Endothelial cell of umbilical vein (primary cell): Measurements from ENCODE around the gene CPSF4. TPM values are rescaled to one million over a fixed set of nuclear protein-coding genes. Genes with fewer than 3 reads are reported as not detected.

Experiments used
- BruUV-seq: library from RNA; stranded (reverse); fragments of 400-500 nt; replicated peaks from 2 replicates; lab custom pipeline; 2021; lab: Mats Ljungman, UMichigan
- CTCF ChIA-PET: fragments of 300-600, 350-600 bp; sonication (Branson Sonifier 250); formaldehyde crosslinking; loops from one replicate; lab custom pipeline; 2021; ENCODE audit warnings: antibody characterized with exemption, inconsistent platforms; lab: Charles Lee
- POLR2A ChIA-PET: fragments of 300-600, 350-600 bp; sonication (Branson Sonifier 250); formaldehyde crosslinking; loops from one replicate; lab custom pipeline; 2021; ENCODE audit warnings: antibody characterized with exemption, inconsistent platforms; lab: Charles Lee
- DNase-seq: peaks from one replicate; pipeline ENCODE4 v3.0.0-alpha.2; 2011; ENCODE audit warnings: low read depth, low spot score
- FAIRE-seq: peaks from 2 replicates; lab custom pipeline; 2011; peaks lifted over from hg19 to GRCh38; lab: Jason Lieb, UNC
- H2AFZ ChIP-seq: 2 replicates; pipeline ENCODE4 v1.6.0; 2012; ENCODE audit warnings: low read depth, low read length, control low read depth, inconsistent platforms
- H3K27ac ChIP-seq: 2 replicates; pipeline ENCODE4 v1.5.1; 2011; ENCODE audit warnings: low read depth, mild to moderate bottlenecking, control low read depth, low read length, moderate library complexity; ENCODE audit not compliant: insufficient read depth
- H3K27me3 ChIP-seq, 2 experiments: 2 replicates each; pipeline versions ENCODE4 v1.6.0 to v1.6.1; 2011; ENCODE audit warnings: low read length in 2 of 2, mixed read lengths in 1 of 2; ENCODE audit not compliant: control insufficient read depth in 2 of 2, insufficient read depth in 2 of 2
- H3K36me3 ChIP-seq, 2 experiments: 2 replicates in 1 of 2; 3 replicates in 1 of 2; pipeline ENCODE4 v1.5.1; 2011; ENCODE audit warnings: low read length in 2 of 2, mild to moderate bottlenecking in 1 of 2, moderate library complexity in 1 of 2; ENCODE audit not compliant: control insufficient read depth in 2 of 2, insufficient read depth in 2 of 2; ENCODE audit errors: extremely low read depth in 1 of 2
- H3K4me1 ChIP-seq: 3 replicates; pipeline ENCODE4 v1.5.1; 2011; ENCODE audit warnings: mild to moderate bottlenecking, low read length; ENCODE audit not compliant: control insufficient read depth, insufficient read depth; ENCODE audit errors: extremely low read depth
- H3K4me2 ChIP-seq: 2 replicates; pipeline ENCODE4 v1.6.1; 2011; ENCODE audit warnings: low read length, control low read depth, mixed read lengths; ENCODE audit not compliant: insufficient read depth
- H3K4me3 ChIP-seq, 3 experiments: fragments of 200-600 bp in 1 of 3; sonication (generic), shearing (Covaris generic) in 1 of 3; replicated peaks in 1 of 3; 2 replicates each; pipeline ENCODE4 v1.5.1; 2011 to 2016; ENCODE audit warnings: control low read depth in 3 of 3, low read length in 3 of 3, mild to moderate bottlenecking in 2 of 3, inconsistent platforms in 1 of 3, low read depth in 1 of 3, moderate library complexity in 1 of 3; ENCODE audit not compliant: insufficient read depth in 1 of 3
- H3K79me2 ChIP-seq: 2 replicates; pipeline ENCODE4 v1.6.0; 2012; ENCODE audit warnings: low read length, inconsistent platforms; ENCODE audit not compliant: control insufficient read depth, insufficient read depth
- H3K9ac ChIP-seq: replicated peaks from 2 replicates; pipeline ENCODE3; 2011; ENCODE audit warnings: low read length, control low read depth; ENCODE audit not compliant: insufficient read depth; ENCODE audit errors: extremely low read depth
- H3K9me1 ChIP-seq: replicated peaks from 3 replicates; pipeline ENCODE4 v1.6.0; 2011; ENCODE audit warnings: mild to moderate bottlenecking, low read length; ENCODE audit not compliant: control insufficient read depth, insufficient read depth; ENCODE audit errors: extremely low read depth
- H3K9me3 ChIP-seq: replicated peaks from 2 replicates; pipeline ENCODE4 v1.5.1; 2012; ENCODE audit warnings: low read length, inconsistent platforms; ENCODE audit not compliant: control insufficient read depth, insufficient read depth
- H4K20me1 ChIP-seq: replicated peaks from 2 replicates; pipeline ENCODE3; 2011; ENCODE audit warnings: mild to moderate bottlenecking, low read length; ENCODE audit not compliant: control insufficient read depth, insufficient read depth; ENCODE audit errors: extremely low read depth
- CTCF ChIP-seq, 2 donors: IDR thresholded peaks; 1 replicate in 1 of 2; 2 replicates in 1 of 2; pipeline ENCODE4 v1.5.1; 2011; ENCODE audit warnings: low read length in 2 of 2, mild to moderate bottlenecking in 2 of 2, moderate library complexity in 2 of 2, control low read depth in 1 of 2, inconsistent platforms in 1 of 2, low read depth in 1 of 2; ENCODE audit not compliant: insufficient read depth in 1 of 2; ENCODE audit errors: extremely low read depth in 1 of 2
- EZH2 ChIP-seq: IDR thresholded peaks from 2 replicates; pipeline ENCODE4 v1.6.1; 2012; ENCODE audit warnings: borderline replicate concordance, low read depth, mild to moderate bottlenecking, moderate library complexity, low read length, inconsistent platforms; ENCODE audit not compliant: severe bottlenecking
- FOS ChIP-seq: IDR thresholded peaks from 2 replicates; pipeline ENCODE4 v1.6.1; 2011; ENCODE audit warnings: mild to moderate bottlenecking, low read length, moderate library complexity, borderline replicate concordance; ENCODE audit not compliant: insufficient read depth
- MAX ChIP-seq: IDR thresholded peaks from 2 replicates; pipeline ENCODE4 v1.6.1; 2011; ENCODE audit not compliant: insufficient read depth, insufficient read length
- POLR2A ChIP-seq: IDR thresholded peaks from 2 replicates; pipeline ENCODE4 v1.6.1; 2012; ENCODE audit warnings: low read depth, mild to moderate bottlenecking, control low read depth, low read length
- POLR2AphosphoS5 ChIP-seq: IDR thresholded peaks from 2 replicates; pipeline ENCODE4 v1.6.1; 2012; ENCODE audit warnings: low read depth, mild to moderate bottlenecking, control low read depth, low read length, moderate library complexity; ENCODE audit not compliant: insufficient read depth
- dilution Hi-C: fragments of 300-500 bp; cut with MboI; formaldehyde crosslinking; loops from one replicate; pipeline ENCODE4 v1.15.0; 2019; ENCODE audit warnings: low sequenced_read_pairs; ENCODE audit not compliant: extremely low pct_ligation_motif_present
- intact Hi-C: fragments of 100-400 bp; cut with micrococcal nuclease; formaldehyde crosslinking; loops from one replicate; pipeline ENCODE4 v1.10.0; 2022
- polyA plus RNA-seq, 4 experiments: library from polyadenylated mRNA; depleted of rRNA in 3 of 4; stranded (reverse) in 3 of 4; unstranded in 1 of 4; fragments of >200 nt; gene quantifications; 2 replicates each; pipeline versions ENCODE4 v1.2.1 to v1.2.3, GENCODE V29; 2011 to 2012; ENCODE audit warnings: missing spikeins in 1 of 4
- total RNA-seq: library from RNA; stranded (reverse); gene quantifications from 2 replicates; pipeline ENCODE4 v1.2.3, GENCODE V29; 2021

CPSF4 gene
- total and polyA plus RNA-seq, 2 donors (not counting 3 experiments of a cell fraction or from before 2014, with no cell fraction given): 51.5 to 53.0 TPM

GRCh38 chr7:99392659-99393354 is 45.9 kb upstream of the CPSF4 start:
- Histone ChIP-seq H3K4me3 (peak overlapping the region in 1 of 3 experiments; percentile 40), H3K27ac (peak overlapping the region; percentile 31), H3K9ac (no peak overlapping the region), H3K9me3 (no peaks in the 10 kb centered on the region), H2AFZ (no peak overlapping the region), H3K4me1 (peaks cover 16% of the 10 kb centered on the region), H3K79me2 (peaks cover 5% of the 10 kb centered on the region), H3K27me3 (no peaks in the 10 kb centered on the region), H3K4me2 (peak overlapping the region; percentile 21), H4K20me1 (no peaks in the 10 kb centered on the region), H3K9me1 (no peaks in the 10 kb centered on the region), H3K36me3 (peaks cover 23 to 51% of the 10 kb centered on the region in 2 experiments)
- no peak for TF ChIP-seq MAX
- TF ChIP-seq POLR2A: peak; percentile 35
- no peak for TF ChIP-seq CTCF (IDR thresholded peaks at IDR 0.05; ENCODE audit: extremely low read depth in 1 of 2, insufficient read depth in 1 of 2, low read depth in 1 of 2, low read length in 2 of 2)
- no peak for TF ChIP-seq FOS
- TF ChIP-seq POLR2AphosphoS5: peak; percentile 61
- no peak for TF ChIP-seq EZH2
- BruUV-seq: no TSS peak
- intact Hi-C loops: loop anchor here (2.0 kb wide), 1 partner anchor 14 kb away; no protein-coding TSS in a partner anchor
- CTCF ChIA-PET: interaction anchor here (0.9 to 3.7 kb wide), 2 partner anchors 8 to 28 kb away, joined by 3 to 11 read pairs; no protein-coding TSS in a partner anchor
- dilution Hi-C loops: no loop called here
- FAIRE-seq (peak; percentile 88), DNase-seq (peak; percentile 50)
- POLR2A ChIA-PET: no interaction called here
